NCI-H526 treated with DMSO at 0.1 percent for 48 hours (cell line): ENCODE measurements around the gene OSM.
A peak's percentile ranks its signal among the peaks of the same experiment; 100 is the strongest.

Experiments
- DNase-seq: peaks from one replicate; lab custom pipeline; 2025; lab: John Stamatoyannopoulos, UW

OSM gene

GRCh38 chr22:30297991-30298701 is 31.5 kb upstream of the OSM start:
- no peak for DNase-seq

DNA sequence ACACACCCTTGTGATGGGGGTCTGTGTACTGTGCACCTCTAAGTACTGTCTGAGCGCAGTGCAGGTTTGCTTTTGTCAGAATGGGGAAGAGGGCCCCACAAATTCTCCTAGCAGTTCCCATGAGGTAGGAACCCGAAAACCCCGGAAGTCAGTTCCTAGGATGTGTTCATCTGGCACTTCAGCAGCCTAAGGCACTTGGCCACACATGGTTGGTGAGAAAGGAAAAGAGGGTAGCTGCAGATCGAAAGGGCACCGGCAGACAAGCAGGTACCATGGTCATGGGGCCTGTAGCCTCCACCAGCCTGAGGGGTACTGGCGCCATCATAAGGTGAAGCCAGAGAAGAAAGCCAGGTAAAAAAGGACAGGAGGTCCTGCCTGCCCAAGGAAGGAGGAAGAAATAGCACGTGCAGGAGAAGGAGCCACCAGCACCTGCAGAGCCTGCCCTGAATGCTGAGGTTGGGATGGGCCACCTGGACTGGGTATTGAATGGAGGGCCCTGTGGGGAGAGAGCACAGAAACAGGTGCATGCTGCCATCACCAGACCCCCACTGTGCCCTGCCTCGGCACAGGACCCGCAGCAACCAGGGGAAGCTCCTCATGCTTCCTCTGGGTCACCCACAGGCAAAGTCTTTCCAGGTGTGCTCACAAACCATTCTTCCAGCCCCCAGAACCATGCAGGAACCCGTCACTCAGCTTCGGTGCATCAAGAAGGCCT is 30.8 kb upstream of the OSM start:
- DNase-seq, result no peak

DNA sequence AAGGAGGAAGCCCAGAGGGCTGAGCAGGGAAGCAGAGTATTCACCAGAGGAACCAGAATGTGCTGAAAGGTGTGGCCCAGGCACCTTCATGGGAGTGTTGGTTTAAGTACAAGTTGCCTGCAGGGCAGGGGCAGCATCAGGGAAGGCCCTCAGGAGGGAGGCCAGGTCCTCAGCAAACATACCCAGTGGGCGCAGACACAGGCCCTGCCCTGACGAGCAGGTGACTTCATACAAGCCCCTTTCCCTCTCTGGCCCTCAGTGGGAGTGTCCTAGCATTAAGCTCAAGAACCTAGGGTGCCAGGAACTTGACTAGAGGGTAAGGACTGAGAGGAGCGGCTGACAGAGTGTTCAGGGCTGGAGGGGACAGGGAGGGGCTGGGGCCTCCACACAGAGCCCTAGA is 30.2 kb upstream of the OSM start:
- no peak for DNase-seq

GRCh38 chr22:30296324-30296723 is 29.7 kb upstream of the OSM start:
- DNase-seq, result no peak

DNA sequence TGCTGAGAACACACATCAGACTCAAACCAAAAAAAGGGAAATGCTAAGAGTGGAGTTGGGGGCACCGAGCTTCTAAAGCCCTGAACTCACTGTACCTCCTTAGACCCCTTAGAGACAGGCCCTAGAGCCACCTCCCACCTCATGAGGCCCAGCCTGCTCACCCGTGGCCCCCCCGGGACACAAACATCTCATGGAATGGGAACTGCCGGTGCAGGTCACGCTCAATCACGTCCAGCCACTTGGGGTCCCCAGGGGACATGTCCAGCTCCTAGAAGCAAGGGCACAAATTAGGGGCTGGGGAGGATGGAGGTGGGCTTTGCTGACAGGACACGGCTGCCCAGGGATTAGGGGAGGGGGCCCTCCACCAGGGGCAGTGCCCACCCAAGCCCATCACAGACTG is 28.9 kb upstream of the OSM start:
- DNase-seq, result no peak

GRCh38 chr22:30294830-30295229 is 28.2 kb upstream of the OSM start:
- DNase-seq, result no peak

DNA sequence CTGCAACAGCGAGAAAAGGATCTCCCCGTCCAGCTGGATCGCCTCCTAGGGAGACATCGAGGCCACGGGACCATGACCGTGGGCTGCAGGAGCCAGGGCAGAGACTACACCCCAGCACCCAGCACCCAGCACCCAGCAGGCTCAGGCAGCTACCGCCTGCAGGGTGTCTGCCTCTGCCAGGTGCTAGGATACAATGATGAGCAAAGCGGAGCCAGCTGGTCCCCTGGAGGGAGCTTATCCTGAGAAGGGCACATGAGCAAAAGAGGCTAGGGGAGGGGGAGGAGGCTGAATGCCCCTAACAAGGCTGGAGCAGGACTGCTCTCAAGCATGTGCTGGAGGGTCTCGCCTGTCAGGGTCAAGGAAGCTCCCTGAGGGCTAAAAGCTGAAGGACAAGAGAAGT is 27.4 kb upstream of the OSM start:
- no peak for DNase-seq

- no peak for DNase-seq
Measured at GRCh38 chr22:30293026-30293425, 26.4 kb upstream of the OSM start.

DNA sequence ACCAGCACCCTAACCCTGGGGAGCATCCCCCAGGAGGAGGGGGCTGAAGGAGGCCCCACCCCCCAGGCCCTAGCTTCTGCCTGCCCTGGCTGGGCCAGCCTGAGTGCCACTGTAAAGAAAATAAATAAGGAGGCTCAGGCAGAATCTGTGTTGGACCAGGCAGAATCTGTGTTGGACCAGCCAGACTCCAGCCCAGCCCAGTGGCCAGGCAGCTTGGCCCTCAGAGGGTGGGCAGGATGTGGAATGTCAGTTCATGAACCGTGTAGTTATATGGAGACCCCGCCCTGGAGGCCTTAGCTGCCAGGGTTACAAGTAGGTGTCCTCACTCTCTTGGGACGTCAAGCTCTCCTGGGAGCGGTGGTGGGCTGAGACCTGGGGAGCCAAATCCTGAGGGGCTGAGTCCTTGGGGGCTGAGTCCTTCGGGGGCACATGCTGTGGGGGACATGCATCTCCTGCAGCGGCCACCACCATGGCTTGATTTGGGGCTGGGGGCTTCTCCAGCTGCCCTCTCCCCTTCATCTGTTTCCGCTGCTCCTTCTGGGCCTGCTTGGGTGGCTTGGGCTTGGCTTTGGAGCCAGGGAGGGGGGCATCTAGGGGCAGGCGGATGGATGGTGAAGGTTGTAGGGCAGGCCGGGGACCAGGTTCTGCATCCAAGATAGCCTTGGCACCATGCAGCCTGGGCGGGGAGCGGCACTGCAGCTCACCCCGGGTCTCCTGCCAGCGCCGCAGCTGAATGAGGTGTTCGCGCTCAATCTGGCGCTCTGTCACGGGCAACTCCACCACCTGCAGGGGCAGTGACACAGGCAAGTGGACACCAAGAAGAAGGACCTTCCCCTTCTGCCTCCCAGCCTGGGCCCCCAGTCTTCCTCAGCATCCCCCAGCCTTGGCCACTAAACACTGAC is 25.7 kb upstream of the OSM start:
- no peak for DNase-seq

GRCh38 chr22:30291058-30291892 is 24.6 kb upstream of the OSM start:
- no peak for DNase-seq

DNA sequence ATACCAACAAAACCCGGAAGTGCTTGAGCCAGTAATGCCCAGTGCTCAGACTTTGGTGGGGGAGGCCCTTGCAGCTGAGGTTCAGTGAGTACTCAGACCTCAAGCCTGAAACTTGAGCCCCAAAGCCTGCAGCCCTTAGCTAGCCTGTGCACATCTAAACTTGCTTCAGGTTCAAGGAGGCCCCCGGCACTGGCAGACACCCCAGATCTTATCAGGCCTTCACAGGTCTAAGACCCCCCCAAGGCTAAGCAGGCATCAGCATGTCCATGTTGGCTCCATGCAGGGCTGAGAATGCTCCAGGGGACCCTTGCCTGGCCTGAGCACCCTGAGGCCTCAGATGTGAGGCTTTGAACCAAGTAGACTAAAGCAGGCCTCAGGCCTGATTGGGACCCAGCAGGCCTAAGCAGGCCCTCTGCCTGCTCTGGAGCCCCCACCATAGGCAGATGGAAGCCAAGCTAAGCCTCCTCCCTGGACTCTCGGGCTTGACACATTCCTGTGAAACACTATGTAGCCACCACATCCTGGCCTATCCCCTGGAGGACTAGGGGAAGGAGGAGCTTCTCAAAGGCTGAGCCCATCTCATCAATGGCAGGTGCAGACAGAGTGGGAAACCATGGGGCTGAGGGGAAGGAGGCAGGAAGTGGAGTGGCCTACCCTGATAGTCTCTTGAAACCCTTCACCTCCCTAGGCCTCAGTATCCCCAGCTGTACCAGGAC is 23.8 kb upstream of the OSM start:
- no peak for DNase-seq

- DNase-seq, result no peak
Measured at GRCh38 chr22:30289980-30290313, 23.3 kb upstream of the OSM start.

- DNase-seq, result peak; percentile 76
Measured at GRCh38 chr22:30289141-30289979, 22.7 kb upstream of the OSM start, which contains the start of gene CASTOR1. Gene CASTOR1 (minus strand): TSS chr22:30289505. CDS start chr22:30289497, 8 bp downstream.

DNA sequence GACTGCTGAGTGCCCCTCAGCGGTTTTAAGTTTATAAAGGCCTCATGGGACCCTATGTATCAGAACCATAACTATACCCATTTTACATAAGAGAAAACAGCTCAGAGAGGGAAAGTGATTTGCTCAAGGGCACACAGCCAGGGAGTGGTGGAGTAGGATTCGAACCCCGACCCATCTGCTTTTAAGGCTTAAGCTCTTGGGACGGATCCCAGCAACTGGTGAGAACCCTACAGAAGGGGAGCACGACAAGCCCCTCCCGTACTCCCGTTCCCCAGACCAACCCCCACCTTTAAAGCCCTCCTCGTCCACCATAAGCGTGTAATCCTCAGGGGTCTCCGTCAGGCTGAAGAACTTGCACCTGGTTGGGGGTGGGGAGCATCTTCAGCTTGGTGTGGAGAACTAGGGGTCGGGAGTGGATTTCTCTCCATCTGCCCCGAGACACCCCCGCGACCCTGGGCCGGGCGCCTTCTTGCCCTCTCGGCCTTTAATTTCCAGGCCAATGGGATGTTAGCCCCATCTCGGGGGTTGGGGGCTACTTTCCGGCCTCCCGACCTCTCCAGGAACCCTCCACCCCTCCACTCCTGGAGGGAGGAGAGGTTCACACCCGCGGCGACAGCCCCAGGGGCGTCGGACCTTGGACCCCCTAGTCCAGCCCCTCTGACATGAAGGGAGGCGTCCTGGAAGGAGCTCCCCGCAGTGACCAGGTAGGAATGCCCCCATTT is 21.9 kb upstream of the OSM start:
- DNase-seq, result no peak

DNA sequence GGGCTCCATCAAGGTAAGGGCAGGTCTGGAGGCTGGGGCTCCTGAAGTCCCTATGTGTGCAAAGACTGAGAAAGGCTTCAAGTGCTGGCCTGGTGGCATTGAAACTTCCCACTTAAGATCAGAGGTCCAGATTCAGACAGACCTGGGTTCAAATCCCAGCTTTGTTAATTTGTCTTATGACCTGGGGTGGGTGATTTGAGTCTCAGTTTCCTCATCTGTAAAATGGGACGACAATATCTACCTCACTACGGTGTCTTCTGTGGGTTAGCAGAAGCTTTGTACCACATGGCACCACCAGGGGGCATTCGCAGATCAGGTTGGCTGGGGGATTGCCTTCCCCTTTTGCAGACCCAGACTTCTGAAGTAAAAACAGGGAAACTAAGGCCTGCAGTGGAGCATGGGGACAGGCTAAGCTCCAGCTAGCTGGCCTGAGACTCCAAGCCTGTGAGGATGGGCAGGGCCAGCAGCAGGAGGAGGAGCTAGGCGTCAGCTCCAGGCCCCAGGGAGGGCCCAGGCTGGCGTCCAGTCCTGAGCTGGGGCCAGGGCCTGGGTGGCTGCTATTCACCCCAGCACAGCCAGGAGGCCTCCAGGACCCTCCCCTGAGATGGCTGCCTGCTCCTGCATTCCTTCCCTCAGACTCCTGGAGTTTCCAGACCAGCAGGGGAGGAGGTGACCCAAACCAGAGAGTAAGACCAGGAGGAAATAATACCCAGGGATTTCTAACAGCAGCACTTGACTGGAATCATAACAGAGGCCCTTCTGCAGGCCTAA is 21.2 kb upstream of the OSM start:
- peak; percentile 42 for DNase-seq

GRCh38 chr22:30286813-30287647 is 20.4 kb upstream of the OSM start:
- DNase-seq, result peak; percentile 11

DNA sequence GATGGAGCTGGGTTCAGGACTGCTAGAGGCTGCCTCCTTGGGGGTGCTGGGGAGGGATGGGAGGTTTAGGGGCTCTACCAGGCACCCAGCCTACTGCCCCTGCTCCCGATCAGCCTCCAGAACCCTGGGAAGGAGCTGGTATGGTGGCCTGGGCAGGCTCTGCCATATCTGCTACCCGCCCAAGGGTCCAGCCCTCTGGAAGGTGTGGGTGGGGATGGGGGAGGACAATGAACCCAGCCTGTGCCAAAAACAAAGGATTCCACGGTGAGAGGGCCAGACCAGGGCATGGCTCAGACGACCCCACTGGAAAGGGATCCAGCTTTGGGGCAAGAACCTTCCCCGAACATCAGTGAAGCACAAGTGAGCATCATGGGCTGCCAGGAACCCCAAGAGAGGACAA is 19.7 kb upstream of the OSM start:
- DNase-seq, result no peak

DNA sequence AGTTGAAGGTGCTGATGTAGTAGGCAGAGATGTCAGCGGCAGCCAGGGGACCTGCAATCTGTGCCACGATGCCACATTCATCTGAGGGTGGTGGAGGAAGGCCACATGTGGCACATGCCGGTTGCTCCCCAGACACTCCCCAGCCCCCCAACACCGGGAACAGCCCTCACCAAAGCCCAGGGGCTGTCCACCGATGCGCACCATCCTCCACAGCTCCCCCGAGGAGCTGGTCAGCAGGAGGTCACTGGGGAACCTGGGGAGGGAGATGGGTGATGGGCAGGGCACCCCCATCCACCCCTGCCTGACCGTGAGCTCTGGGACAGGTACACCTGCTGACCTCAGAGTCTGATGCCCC is 19.2 kb upstream of the OSM start:
- no peak for DNase-seq
